HEK293T (cell line): Measurements from ENCODE around the gene KLF12.
A peak's percentile ranks its signal among the peaks of the same experiment; 100 is the strongest.

Experiments used
- CTCF ChIA-PET: fragments of 350-600 bp; formaldehyde crosslinking; extraction: SDS; loops from one replicate; lab custom pipeline; 2021; ENCODE audit warnings: antibody characterized with exemption, inconsistent platforms; lab: Yijun Ruan, JAX
- POLR2A ChIA-PET: fragments of 350-600 bp; formaldehyde crosslinking; extraction: SDS; loops from one replicate; lab custom pipeline; 2020; ENCODE audit warnings: antibody characterized with exemption, inconsistent platforms; lab: Yijun Ruan, JAX
- DNase-seq: peaks from one replicate; pipeline ENCODE4 v3.0.0; 2012; ENCODE audit warnings: mixed read lengths; ENCODE audit errors: extremely low spot score
- ARNT ChIP-seq: fragments of 450-650 bp; IDR thresholded peaks from 2 replicates; pipeline ENCODE4 v1.6.1; 2017; ENCODE audit warnings: mild to moderate bottlenecking
- BHLHE40 ChIP-seq: fragments of 450-650 bp; IDR thresholded peaks from 2 replicates; pipeline ENCODE4 v1.6.1; 2016; ENCODE audit warnings: mild to moderate bottlenecking, moderate library complexity, borderline replicate concordance
- CTBP1 ChIP-seq: fragments of 450-650 bp; IDR thresholded peaks from 2 replicates; pipeline ENCODE4 v1.6.1; 2016; ENCODE audit warnings: borderline replicate concordance
- ELF4 ChIP-seq: fragments of 450-650 bp; IDR thresholded peaks from 2 replicates; pipeline ENCODE4 v1.6.1; 2017; ENCODE audit warnings: antibody characterized with exemption
- FOXA1 ChIP-seq: fragments of 450-650 bp; IDR thresholded peaks from 2 replicates; pipeline ENCODE4 v1.6.1; 2016; ENCODE audit warnings: mild to moderate bottlenecking
- FOXK2 ChIP-seq: fragments of 450-650 bp; IDR thresholded peaks from 2 replicates; pipeline ENCODE4 v1.6.1; 2016; ENCODE audit warnings: mild to moderate bottlenecking
- FOXM1 ChIP-seq: fragments of 450-650 bp; IDR thresholded peaks from 2 replicates; pipeline ENCODE4 v1.6.1; 2017; ENCODE audit warnings: mild to moderate bottlenecking, borderline replicate concordance
- HDGF ChIP-seq: fragments of 450-650 bp; IDR thresholded peaks from 2 replicates; pipeline ENCODE4 v1.6.1; 2017; ENCODE audit warnings: antibody characterized with exemption, borderline replicate concordance
- L3MBTL2 ChIP-seq: fragments of 450-650 bp; conservative IDR thresholded peaks from 2 replicates; pipeline ENCODE4 v1.6.1; 2016; ENCODE audit warnings: mild to moderate bottlenecking
- LEF1 ChIP-seq: fragments of 450-650 bp; IDR thresholded peaks from 2 replicates; pipeline ENCODE4 v1.6.1; 2017; ENCODE audit warnings: mild to moderate bottlenecking, borderline replicate concordance
- NFRKB ChIP-seq: fragments of 450-650 bp; IDR thresholded peaks from 2 replicates; pipeline ENCODE4 v1.6.1; 2016; ENCODE audit warnings: mild to moderate bottlenecking, moderate library complexity
- PKNOX1 ChIP-seq: fragments of 450-650 bp; IDR thresholded peaks from 2 replicates; pipeline ENCODE4 v1.6.1; 2016
- SP1 ChIP-seq: fragments of 450-650 bp; IDR thresholded peaks from 2 replicates; pipeline ENCODE4 v1.6.1; 2017
- SUZ12 ChIP-seq: fragments of 450-650 bp; IDR thresholded peaks from 2 replicates; pipeline ENCODE4 v1.6.1; 2016; ENCODE audit warnings: mild to moderate bottlenecking
- TARDBP ChIP-seq: fragments of 450-650 bp; IDR thresholded peaks from 2 replicates; pipeline ENCODE4 v1.6.1; 2016
- ZNF384 ChIP-seq: fragments of 450-650 bp; IDR thresholded peaks from 2 replicates; pipeline ENCODE4 v1.6.1; 2016

The KLF12 gene

DNA sequence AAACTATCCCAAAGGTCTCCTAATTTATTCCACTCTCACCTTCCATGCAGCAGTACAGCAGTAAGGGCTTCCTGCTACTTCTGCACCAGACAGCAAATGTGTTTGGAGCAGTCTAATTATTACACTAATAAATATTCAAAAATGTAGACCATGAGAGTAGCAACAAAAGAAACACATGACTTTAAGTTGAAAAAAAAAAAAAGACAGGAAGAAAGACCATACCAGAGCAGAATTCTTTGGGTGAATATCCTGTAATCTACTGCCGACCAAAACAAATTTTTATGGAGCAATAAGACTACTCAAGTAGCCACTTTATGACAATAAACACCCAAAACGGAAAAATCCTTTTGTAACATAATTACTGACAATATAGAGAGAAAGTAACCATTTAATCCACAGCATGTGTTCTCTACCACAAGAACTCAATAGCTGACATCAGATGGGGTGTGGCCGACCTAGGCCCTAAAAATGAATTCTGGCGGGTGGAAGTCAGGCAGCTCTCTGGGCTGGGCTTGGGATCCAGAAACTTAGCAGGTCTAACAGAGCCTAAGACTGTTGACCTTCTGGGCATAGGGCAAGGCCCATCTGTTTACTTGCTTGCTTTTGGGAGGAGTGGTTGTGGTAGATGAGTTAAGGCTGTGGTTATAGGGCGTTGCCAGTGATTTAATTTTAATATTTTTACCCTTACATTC is 4.6 kb downstream of the KLF12 start:
- ChIA-PET POLR2A (interaction anchor here (0.7 to 0.9 kb wide), 2 partner anchors 23 to 159 kb away, joined by 3 read pairs; no protein-coding TSS in a partner anchor), CTCF (interaction anchor here (0.6 to 0.9 kb wide), 4 partner anchors 9 to 1090 kb away, joined by 3 to 5 read pairs (median 4); no protein-coding TSS in a partner anchor)
- DNase-seq, result peak; percentile 46
- peak; percentile 74; the same call in 1 of the 2 replicates for TF ChIP-seq CTBP1
- TF ChIP-seq BHLHE40, result no peak
- peak; percentile 21; the same call in 1 of the 2 replicates for TF ChIP-seq L3MBTL2
- TF ChIP-seq ZNF384, result peak; percentile 92

DNA sequence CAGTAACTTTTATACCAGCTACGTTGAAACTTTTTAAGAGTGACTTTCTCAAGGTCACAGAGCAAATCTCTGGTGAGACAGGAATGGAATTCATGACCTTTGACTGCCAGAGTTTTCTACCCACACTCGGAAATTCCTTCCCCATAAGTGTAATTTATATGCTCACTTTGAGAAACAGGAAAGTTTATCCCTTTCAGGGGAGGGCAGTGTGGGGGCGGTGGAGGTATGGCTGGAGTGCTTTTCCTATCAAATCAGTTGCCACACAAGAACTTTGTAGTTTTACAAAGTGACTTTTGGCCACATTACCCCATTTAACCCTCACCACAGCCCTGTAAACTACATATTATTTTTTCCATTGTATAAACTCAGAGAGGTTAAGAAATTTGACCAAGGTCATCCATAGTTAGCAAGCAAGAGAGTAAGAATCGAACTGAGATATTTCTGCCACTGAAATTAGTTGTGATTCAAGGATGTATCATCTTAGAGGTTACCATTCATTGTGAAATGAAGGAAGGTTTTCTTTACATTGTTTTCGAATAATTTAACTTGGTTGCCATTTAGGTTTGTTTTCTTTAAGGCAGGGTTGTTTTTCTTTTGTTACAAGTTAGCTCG is 5.9 kb downstream of the KLF12 start:
- TF ChIP-seq FOXM1 (peak; percentile 37; the same call in 1 of the 2 replicates), CTBP1 (no peak), TARDBP (no peak), PKNOX1 (peak; percentile 70), ARNT (no peak), FOXK2 (peak; percentile 25; the same call in 1 of the 2 replicates), ELF4 (no peak)
- CTCF ChIA-PET, result interaction anchor here (0.6 kb wide), 1 partner anchor 190 kb away, joined by 3 read pairs; no protein-coding TSS in a partner anchor
- POLR2A ChIA-PET, result interaction anchor here (0.7 kb wide), 1 partner anchor 68 kb away, joined by 3 read pairs; no protein-coding TSS in a partner anchor
- no peak for DNase-seq

DNA sequence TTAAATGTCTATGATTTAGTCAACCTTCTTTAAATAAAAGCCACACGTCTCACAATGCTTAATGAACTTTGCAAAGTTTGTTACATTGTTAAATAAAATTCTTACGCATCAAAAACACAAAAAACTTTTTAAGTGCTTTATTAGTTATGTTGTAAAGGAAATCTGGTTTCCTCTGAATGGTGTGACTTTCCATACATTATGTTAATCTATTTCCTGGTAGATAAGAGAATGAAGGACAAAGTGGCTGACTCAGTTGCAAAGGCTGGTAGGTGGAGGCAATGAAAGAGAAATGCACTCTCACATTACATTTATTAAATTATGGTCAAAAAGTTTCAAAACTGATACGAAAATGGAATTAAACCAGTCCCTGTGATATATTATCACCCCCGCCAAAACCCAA is 15.9 kb downstream of the KLF12 start:
- POLR2A ChIA-PET, result no interaction called here
- no peak for DNase-seq
- CTCF ChIA-PET, result no interaction called here
- TF ChIP-seq ZNF384 (no peak), FOXK2 (no peak), PKNOX1 (no peak), SUZ12 (no peak), FOXA1 (no peak), HDGF (no peak), BHLHE40 (no peak), TARDBP (no peak), NFRKB (no peak)

DNA sequence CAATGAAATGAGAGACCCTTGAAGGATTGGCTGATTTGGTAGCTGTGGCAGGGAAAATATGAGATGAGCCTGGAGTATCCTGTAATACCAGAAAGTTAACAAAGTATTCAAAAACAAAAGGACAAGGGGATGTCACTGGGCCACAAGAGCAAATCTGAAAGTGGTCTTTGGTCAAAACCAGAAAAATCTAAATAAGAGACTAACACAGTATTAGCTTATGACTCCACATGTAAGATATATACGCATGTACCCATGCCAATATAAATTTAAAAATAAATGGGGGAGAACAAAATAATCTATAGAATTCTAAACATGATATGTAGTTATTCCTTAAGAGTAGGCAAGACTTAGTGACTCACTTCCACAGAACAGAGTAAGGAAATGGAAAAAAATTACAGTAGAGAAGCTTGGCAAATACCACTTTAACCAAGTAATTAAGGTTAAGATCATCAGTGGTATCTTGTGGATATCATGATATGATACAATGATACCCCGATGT is 16.9 kb downstream of the KLF12 start:
- ChIA-PET POLR2A (no interaction called here), CTCF (no interaction called here)
- TF ChIP-seq PKNOX1 (no peak), FOXM1 (no peak), TARDBP (no peak), L3MBTL2 (no peak), SP1 (no peak), NFRKB (no peak), ZNF384 (no peak), CTBP1 (no peak), FOXK2 (no peak), HDGF (no peak), ARNT (no peak), SUZ12 (no peak), LEF1 (no peak), ELF4 (no peak), FOXA1 (no peak), BHLHE40 (no peak)
- no peak for DNase-seq

DNA sequence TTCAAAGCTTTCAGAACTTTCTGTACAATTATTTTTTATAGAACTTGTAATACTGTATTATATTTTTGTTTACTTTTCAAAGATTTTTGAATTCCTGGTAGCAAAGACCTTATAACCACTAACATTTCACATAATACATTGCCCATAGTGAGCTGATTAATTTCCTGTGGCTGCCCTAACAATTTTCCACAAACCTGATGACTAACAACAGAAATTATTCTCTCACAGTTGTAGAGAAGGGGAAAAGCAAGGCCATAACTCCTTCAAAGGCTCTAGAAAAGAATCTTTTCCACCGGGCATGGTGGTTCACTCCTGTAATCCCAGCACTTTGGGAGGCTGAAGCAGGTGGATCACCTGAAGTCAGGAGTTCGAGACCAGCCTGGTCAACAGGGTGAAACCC is 19.1 kb downstream of the KLF12 start:
- no peak for TF ChIP-seq SP1
- no peak for TF ChIP-seq LEF1
- DNase-seq, result no peak
- ChIA-PET POLR2A (no interaction called here), CTCF (no interaction called here)

- ChIA-PET POLR2A (no interaction called here), CTCF (no interaction called here)
- DNase-seq, result no peak
- TF ChIP-seq FOXM1, result no peak
- TF ChIP-seq CTBP1, result no peak
- TF ChIP-seq TARDBP, result no peak
- TF ChIP-seq NFRKB, result no peak
- no peak for TF ChIP-seq SUZ12
- TF ChIP-seq SP1, result no peak
- TF ChIP-seq ZNF384, result no peak
- TF ChIP-seq FOXA1, result no peak
Observed at GRCh38 chr13:74114641-74115040, 19.6 kb downstream of the KLF12 start.
